Measurements from ENCODE around the gene NOBOX.
"Not testable (repeated sequence)": the region's sequence is repeated elsewhere in the genome, so short reads cannot be mapped to it uniquely, and the experiment has no call there.

NOBOX gene

DNA sequence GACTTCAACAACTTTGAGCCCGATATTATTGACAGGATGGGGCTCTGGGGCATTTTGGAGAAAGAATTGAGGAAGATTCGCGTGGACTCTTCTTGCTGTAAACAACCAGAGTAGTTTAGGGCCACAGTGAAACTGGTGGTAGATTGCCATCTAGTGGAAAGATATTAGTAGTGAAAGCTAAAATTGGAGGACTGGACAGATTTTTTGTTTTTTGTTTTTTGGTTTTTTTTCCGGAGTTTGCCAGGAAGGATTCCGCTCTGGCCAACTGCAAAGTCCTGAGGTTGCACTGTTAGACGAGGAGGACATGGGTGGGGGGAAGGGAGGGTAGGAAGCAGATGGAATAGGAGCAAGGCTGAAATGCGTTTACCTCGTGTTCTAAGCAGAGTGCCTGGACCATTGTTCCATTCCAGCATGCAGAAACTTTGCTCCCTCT is 11.7 kb downstream of the NOBOX start:
- no peak for DNase-seq (ENCODE audit: low read depth)

DNA sequence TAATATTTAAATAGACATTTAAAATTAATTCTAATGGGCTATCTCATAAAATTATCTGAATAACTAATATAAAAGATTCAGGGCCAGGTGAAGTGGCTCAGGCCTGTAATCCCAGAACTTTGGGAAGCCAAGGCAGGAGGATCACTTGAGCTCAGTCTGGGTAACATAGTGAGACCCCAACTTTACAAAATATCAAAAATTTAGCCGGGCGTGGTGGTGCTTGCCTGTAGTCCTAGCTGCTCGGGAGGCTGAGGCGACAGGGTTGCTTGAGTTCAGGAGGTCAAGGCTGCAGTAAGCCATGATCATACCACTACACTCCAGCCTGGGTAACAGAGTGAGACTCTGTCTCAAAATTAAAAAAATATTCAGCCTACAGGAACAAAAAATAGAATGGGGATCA is 12.5 kb downstream of the NOBOX start:
- no peak for DNase-seq (ENCODE audit: low read depth)

GRCh38 chr7:144390481-144390880 is 13.0 kb downstream of the NOBOX start:
- no peak for DNase-seq (ENCODE audit: low read depth)

DNA sequence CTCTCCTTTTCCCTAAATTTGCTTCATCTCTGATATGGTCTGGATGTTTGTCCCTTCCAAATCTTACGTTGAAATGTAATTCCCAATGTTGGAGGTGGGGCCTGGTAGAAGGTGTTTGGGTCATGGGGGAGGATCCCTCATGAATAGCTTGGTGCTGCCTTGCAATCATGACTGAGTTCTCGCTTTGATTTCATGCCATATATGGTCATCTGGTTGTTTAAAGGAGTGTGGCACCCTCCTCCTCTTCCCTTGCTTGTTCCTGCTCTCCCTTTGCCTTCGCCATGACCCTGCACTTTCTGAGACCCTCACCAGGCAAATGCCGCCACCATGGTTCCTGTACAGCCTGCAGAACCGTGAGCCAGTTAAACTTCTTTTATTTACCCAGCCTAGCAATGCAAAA is 14.5 kb downstream of the NOBOX start:
- no peak for DNase-seq (ENCODE audit: low read depth)

DNA sequence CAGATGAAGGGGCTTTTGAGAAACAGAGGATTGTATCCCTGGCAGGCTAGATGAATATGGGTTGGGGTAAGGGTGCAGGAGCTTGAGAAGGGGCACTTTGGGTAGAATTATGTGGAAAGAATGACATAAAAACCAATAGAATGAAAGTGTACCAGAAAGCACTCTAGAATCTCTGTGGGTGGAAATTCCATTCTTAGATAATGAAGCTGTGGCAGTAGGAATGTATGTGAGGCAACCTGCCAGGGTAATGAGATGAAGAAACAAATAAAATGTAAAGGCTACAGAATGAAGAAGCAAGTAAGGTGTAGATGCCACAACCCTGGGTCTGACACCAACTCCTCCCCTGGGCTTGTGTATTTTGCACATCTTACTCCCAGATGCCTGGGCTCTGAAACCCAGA is 16.8 kb downstream of the NOBOX start:
- DNase-seq (ENCODE audit: low read depth), result no peak

- DNase-seq (ENCODE audit: low read depth), result no peak
Observed at GRCh38 chr7:144384555-144385245, 18.8 kb downstream of the NOBOX start.

- DNase-seq (ENCODE audit: low read depth), result no peak
Observed at GRCh38 chr7:144384071-144384470, 19.4 kb downstream of the NOBOX start.

- DNase-seq (ENCODE audit: low read depth), result no peak
Observed at GRCh38 chr7:144379776-144380384, 23.6 kb downstream of the NOBOX start.

GRCh38 chr7:144378651-144379050 is 24.8 kb downstream of the NOBOX start:
- DNase-seq (ENCODE audit: low read depth), result no peak

DNA sequence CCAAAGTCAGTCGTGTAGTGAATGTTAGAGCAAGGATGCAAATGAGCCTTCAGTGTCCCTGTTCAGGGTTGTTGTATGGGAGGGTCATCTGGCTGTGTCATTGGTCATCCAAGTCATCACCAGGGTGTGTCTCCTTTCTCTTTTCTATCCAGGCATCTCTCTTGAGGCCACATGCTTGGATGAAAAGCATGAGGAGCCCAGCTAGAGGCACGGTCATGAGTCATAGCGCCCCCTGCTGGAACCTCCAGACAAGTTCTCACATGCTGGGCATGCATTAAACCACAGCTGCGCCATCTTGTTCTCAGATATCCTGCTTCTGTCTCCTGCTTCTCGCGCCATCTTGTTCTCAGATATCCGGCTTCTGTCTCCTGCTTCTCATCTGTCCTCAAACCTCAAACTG is 34.3 kb downstream of the NOBOX start:
- DNase-seq (ENCODE audit: low read depth), result not testable (repeated sequence)

DNA sequence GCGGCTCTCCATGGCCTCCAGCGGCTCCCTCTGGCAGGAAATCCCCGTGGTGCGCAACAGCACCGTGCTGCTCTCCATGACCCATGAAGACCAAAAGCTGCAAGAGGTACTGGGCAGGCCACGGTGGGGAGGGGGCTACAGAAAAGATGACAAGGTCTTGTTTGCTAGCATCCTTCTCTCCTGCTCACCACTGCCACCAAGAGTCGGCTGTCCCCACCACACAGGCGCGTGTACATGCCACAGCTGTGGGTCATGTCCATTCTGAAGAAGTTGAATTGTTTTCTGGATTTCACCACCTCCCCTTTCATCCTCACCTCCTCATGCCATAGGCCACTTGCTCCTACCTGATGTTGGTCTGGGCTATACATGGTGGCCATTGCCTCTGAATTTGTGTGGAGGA is 36.2 kb downstream of the NOBOX start:
- not testable (repeated sequence) for DNase-seq (ENCODE audit: low read depth)

GRCh38 chr7:144365523-144365922 is 38.0 kb downstream of the NOBOX start:
- not testable (repeated sequence) for DNase-seq (ENCODE audit: low read depth)

DNA sequence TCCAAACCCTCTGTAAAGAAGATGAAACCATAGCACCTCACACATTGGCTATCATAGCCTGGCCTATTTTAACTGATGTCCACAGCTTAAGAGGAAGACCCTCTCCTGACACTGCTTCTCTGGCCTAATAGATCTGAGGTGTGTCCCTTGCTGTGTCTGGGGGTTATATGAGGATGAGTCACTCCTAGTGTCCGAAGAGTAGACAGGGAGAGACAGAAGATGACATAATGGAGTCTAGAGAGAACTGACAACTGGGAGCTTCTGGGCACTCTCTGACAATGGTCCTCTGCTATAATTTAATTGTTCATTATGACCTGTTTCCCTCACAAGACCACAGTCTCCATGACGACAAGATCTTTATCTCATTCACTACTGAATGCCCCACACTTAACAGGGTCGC is 41.4 kb downstream of the NOBOX start:
- DNase-seq (ENCODE audit: low read depth), result not testable (repeated sequence)

DNA sequence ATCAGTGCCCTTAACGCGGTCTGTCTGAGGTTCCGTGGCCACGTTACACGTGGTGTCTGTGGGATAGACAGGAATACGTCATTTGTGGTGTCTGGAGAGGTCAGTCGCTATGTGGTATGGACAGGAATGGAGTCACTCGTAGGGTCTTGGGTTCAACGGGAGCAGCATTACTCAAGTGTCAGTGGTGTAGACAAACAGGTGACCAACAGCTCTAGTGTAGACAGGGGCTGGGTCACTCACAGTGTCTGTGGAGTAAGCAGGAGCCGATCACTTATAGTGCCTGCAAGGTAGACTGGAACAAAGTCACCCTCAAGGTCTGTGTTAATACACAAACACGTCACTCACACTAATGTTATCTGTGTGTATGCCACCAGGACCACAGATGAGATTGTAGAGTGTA is 46.6 kb downstream of the NOBOX start:
- DNase-seq (ENCODE audit: low read depth), result not testable (repeated sequence)

DNA sequence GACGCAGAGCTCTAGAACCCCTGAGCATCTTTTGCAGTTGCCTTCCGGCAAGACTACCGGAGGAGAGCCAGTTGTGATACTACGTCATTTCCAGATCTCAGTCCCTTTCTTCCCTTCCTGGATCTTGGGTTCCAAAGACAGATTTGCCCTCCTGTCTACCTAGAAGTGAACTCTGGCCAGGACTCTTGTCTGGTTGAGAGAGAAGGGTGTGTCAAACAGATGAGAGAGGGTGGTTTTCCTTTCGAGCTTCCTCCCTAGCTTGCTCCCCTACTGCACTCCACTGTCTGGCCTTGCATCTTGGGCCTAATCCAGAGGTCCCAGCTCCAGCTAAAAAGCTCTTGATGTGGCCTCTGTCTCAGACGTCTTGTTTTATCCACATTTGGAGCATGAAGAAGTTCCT is 47.3 kb downstream of the NOBOX start:
- DNase-seq (ENCODE audit: low read depth), result not testable (repeated sequence)

DNA sequence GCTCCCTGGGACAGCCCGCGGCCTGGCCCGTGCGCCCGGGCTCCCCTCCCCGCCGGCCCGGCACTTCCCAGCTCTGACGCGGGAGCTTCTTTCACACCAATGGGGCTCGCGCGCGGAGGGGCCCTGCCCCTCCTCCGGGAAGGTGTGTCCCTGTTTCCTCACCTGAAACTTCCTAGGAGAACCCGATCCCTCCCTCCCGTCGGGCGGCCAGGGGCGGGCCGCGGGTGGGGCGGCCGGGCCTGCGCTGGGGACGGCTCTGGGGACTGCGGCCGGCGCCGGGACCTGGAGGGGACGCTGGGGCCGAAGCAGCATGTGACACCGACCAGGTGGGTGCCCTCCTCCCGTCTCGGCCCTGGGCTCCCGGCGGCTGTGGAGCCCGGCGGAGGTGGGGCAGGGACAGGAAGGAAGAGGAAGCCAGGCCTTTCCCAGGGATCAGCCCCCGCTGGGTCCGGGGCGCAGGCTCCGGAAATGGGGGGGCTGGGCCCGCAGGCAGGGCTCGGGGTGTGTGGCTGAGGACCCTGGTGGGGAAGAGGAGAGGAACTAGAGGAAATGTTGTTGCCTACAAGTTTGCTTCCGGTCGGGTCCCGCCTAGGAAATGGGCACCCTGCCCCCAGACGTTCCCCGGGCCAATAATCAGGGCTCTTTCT is 48.2 kb downstream of the NOBOX start, which contains the start of gene ARHGEF5:
Gene ARHGEF5 (plus strand): TSS at position 227 of the 647 bp plus-strand sequence. CDS start 7,268 bp downstream, outside the sequence.
- not testable (repeated sequence) for DNase-seq (ENCODE audit: low read depth)

DNA sequence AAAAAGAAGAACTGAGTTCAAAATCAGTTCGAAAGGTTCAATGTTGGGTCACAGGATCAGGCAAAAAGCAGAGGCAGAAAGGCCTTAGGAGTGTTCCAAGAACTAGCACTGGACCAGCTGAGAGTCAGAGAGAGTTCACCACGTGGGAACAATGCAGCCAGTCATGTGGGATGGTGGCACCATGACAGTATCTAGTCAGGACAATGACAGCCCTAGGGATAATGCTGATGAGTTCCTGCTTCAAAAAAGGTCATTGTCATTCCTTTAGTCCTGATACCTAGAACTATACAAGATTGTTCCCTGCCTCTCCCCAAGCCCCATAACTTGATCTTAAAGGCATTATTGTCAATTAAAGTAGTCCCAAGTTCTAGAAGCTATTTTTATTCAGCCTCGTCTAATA is 51.8 kb downstream of the NOBOX start:
- not testable (repeated sequence) for DNase-seq (ENCODE audit: low read depth)

GRCh38 chr7:144348625-144349024 is 54.9 kb downstream of the NOBOX start:
- DNase-seq (ENCODE audit: low read depth), result not testable (repeated sequence)
